ENCODE data around the gene GYPC.

GRCh38 chr2:126643972-126644371 lies 12.0 kb upstream of the GYPC start:
- TF ChIP-seq GATA2 (IDR thresholded peaks at IDR 0.05; ENCODE audit: low read depth, low read length) (no peak), GATA3 (IDR thresholded peaks at IDR 0.05; ENCODE audit: low read depth, low read length) (no peak)

Data from SH-SY5Y (cell line).